ENCODE measurements around the gene ADAMTS12.

ADAMTS12 gene

GRCh38 chr5:33474931-33475499 lies 416.8 kb downstream of the ADAMTS12 start:
- no peak overlapping the region for H3K4me3 ChIP-seq (ENCODE audit: low read depth, low read length)
- no peak for DNase-seq (ENCODE audit: low read depth)
- no peak for TF ChIP-seq CTCF (IDR thresholded peaks at IDR 0.05; ENCODE audit: low read depth, low read length, missing control alignments)
- in situ Hi-C loops (cut with HindIII; ENCODE audit: low sequenced_read_pairs) = loop anchor here (25.0 kb wide), 1 partner anchor 462 kb away; the partner anchor contains the start of gene RXFP3

GRCh38 chr5:33474004-33474403 lies 417.8 kb downstream of the ADAMTS12 start:
- H3K4me3 ChIP-seq (ENCODE audit: low read depth, low read length) = no peak overlapping the region
- in situ Hi-C loops (cut with HindIII; ENCODE audit: low sequenced_read_pairs) = loop anchor here (25.0 kb wide), 1 partner anchor 463 kb away; the partner anchor contains the start of gene RXFP3
- no peak for TF ChIP-seq CTCF (IDR thresholded peaks at IDR 0.05; ENCODE audit: low read depth, low read length, missing control alignments)
- DNase-seq (ENCODE audit: low read depth) = no peak

All from astrocyte of the cerebellum (primary cell).